GM18502 (cell line): ENCODE data around the gene DKK3.
"Not testable (repeated sequence)": the region's sequence is repeated elsewhere in the genome, so short reads cannot be mapped to it uniquely, and the experiment has no call there.

Source experiments
- ATAC-seq: cut with Tn5 transposase; IDR thresholded peaks from one replicate; pipeline ENCODE4 v1.9.1; 2021; ENCODE audit warnings: mild to moderate bottlenecking; ENCODE audit not compliant: unreplicated experiment, poor library complexity

Gene DKK3

GRCh38 chr11:12007769-12008737 lies at the start of gene DKK3:
DKK3 (minus strand) TSS chr11:12008626; CDS start chr11:12008582, 44 bp downstream.
- no peak for ATAC-seq

GRCh38 chr11:12057299-12057980 lies 49.0 kb upstream of the DKK3 start:
- no peak for ATAC-seq

DNA sequence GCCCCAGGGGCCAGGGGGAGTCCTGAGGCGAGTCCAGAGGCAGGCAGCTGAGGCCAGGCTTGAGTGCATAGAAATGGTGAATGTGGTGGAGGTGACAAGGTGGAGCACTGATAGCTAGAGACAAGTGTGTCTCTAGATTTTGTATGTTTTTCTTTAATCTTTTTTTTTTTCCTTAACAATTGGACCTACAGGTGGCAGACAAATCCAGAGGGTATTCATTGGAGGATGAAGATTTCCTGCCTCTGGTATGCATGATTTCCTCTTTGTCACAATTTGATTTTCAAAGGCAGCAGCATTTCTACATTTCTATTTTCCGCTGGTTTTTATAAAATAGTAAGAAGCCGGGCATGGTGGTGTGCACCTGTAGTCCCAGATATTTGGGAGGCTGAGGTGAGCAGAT lies 47.7 kb upstream of the DKK3 start:
- ATAC-seq, result no peak

DNA sequence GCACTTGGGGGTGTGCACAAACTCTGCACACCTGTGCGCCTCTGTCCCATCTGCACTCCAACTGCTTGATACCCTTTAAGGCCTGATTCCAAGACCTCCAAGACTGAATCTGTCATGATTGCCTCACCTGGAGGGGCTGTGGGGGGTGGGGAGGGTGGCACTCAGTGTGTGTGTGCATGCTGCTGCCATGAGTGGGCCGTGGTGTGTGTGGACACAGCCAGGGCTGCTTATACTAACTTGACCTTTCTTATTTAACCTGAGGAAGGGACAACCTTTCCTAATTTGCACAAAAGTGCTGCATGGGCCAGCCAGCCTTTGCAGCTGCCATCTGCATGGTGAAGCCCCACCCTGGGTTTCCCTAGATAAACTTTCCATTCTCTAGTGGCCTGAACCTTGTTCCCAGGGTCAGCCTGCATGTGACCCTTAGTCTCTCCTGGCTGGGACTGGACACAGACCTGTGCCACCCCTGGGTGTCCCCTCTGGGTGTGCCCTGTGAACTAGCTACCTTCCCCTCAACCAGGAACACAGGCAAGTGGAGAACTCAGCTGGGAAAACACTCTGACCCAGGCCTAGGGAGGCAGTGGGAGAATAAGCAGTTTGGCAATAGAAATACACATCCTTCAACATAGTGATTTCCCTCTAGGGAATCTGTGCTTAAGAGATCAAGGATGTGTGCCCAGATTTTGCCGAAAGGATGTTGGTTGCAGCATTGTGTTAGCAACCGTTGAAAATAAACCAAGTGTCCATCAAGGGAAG lies 45.4 kb upstream of the DKK3 start:
- ATAC-seq, result no peak

GRCh38 chr11:12052676-12053605 lies 44.5 kb upstream of the DKK3 start:
- no peak for ATAC-seq

GRCh38 chr11:12051287-12051662 lies 42.8 kb upstream of the DKK3 start:
- no peak for ATAC-seq

GRCh38 chr11:12050470-12051286 lies 42.3 kb upstream of the DKK3 start:
- ATAC-seq, result no peak

GRCh38 chr11:12048936-12049790 lies 40.7 kb upstream of the DKK3 start:
- ATAC-seq, result no peak

DNA sequence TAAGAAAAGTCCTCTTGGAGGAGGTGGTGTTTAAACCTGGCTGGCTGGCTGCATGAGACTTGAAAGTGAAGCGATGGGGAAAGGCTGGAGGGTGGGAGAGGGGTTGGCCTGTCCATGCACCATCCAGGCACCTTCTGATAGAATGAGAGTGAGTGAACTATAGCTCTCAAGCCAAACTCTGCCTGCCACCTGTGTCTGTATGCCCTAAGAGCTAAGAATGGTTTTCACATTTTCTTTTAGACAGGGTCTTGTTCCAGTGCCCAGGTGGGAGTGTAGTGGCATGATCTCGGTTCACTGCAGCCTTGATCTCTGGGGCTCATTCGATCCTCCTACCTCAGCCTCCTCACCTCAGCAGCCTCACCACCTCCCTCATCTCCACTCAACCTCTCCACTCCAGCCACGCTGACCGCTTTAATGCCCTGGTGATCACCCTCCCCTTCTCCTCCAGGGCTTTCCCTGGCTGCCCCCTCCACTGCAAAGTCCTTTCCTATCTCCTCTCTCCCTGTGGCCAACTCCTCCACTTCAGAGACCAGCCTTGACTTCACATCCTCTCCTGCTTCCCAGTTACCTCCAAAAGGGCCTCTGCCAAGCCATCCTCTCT lies 38.3 kb upstream of the DKK3 start:
- no peak for ATAC-seq

GRCh38 chr11:12045914-12046635 lies 37.6 kb upstream of the DKK3 start:
- ATAC-seq, result no peak

DNA sequence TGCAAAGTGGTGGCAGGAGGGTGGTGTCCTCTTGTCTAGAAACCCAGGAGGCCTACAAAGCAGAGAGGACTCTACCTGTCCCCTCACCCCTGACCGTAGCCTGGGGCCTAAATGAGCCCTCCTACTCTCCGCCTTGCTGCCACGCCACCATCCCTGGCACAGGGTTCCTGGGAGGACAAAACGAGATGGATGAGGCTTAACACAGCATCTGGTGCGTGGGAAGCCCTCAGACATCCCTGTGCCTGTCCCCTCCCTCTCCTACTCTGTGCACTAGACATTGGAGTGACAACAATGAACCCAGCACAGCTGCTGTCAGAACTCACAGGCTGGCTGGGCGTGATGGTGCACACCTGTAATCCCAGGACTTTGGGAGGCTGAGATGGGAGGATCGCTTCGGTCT lies 36.4 kb upstream of the DKK3 start:
- no peak for ATAC-seq

DNA sequence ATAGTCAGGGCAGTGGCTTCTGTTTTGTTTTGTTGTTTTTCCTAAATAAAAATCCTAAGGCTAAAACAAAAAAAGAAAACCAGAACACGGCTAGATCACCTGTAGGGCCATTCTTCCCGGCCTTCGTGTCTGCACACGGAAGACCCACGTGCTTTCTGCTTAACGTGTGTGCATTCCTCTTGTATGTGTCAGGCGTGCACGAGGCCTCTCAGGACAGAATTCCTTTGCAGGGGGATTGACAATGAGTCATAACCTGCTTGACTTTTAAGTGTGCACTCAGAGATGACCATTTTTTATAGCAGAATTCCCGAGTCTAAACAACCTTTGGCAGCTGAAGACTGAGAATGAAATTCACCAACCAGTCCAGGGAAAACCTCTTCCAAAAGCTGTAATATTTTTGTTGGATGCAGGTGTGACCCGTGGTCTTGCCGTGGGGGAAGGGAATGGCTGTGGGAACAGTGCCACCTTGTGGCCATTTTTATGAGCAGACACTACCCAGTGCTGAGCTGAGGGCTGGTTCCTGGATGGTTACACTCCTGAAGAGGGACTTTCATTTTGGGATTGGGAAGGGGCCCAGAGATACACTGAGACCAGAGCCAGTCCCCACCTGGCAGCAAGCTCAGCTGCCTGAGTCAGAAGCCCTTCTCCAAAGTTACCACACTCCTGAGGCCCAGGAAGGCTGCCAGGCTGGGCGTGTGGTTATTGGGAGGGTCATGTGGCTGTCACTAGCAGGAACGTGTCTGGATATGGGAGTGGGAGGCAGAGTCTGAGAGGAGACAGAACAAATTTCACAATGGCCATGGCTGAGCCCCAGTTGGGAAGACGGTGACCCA lies 35.7 kb upstream of the DKK3 start:
- peak; percentile 74 for ATAC-seq

- no peak for ATAC-seq
Observed at GRCh38 chr11:12043221-12043620, 34.8 kb upstream of the DKK3 start.

- ATAC-seq, result no peak
Observed at GRCh38 chr11:12042215-12042676, 33.8 kb upstream of the DKK3 start.

DNA sequence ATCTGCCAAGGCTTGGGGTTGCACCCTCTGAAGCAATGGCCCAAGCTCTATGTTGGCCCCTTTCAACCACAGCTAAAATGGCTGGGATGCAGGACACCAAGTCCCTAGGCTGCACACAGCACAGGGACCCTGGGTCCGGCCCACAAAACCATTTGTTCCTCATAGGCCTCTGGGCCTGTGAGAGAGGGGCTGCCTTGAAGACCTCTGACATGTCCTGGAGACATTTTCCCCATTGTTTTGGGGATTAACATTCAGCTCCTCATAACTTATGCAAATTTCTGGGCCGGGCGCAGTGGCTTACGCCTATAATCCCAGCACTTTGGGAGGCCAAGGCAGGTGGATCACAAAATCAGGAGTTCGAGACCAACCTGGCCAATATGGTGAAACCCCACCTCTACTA lies 32.3 kb upstream of the DKK3 start:
- not testable (repeated sequence) for ATAC-seq

GRCh38 chr11:12032968-12033367 lies 24.5 kb upstream of the DKK3 start:
- ATAC-seq, result no peak
